Loucy (cell line): Measurements from ENCODE around the gene GRIK2.

Experiments
- CTCF ChIP-seq: fragments of 200-600 bp; sonication (generic); conservative IDR thresholded peaks from 2 replicates; pipeline ENCODE4 v1.5.1; 2014; ENCODE audit warnings: mild to moderate bottlenecking, antibody characterized with exemption, low read length
- EZH2phosphoT487 ChIP-seq: fragments of 200-600 bp; IDR thresholded peaks from 2 replicates; pipeline ENCODE4 v1.6.1; 2018; ENCODE audit warnings: antibody characterized with exemption, mild to moderate bottlenecking, moderate library complexity, borderline replicate concordance

- TF ChIP-seq CTCF, result no peak
- TF ChIP-seq EZH2phosphoT487, result no peak
Observed at GRCh38 chr6:101380897-101381630, 12.4 kb upstream of the GRIK2 start.
